ENCODE results near the gene PKNOX1. TPM values are rescaled to one million over a fixed set of nuclear protein-coding genes. Genes with fewer than 3 reads are reported as not detected.
"Not testable (repeated sequence)": the region's sequence is repeated elsewhere in the genome, so short reads cannot be mapped to it uniquely, and the experiment has no call there.

The PKNOX1 gene
- total RNA-seq, 1 donor from 2014 or later: 11.3 TPM

GRCh38 chr21:43031121-43031619, 56.8 kb downstream of the PKNOX1 start:
- intact Hi-C loops (cut with DNase I): no loop called here

GRCh38 chr21:43034101-43034500, 59.7 kb downstream of the PKNOX1 start:
- DNase-seq (ENCODE audit: low spot score): no peak
- intact Hi-C loops (cut with DNase I): no loop called here

More at GRCh38 chr21:43031121-43031619, 56.8 kb downstream of the PKNOX1 start:
- no peak for DNase-seq (ENCODE audit: low spot score)

GRCh38 chr21:43034826-43035225, 60.5 kb downstream of the PKNOX1 start:
- DNase-seq (ENCODE audit: low spot score): no peak
- intact Hi-C loops (cut with DNase I): no loop called here

DNA sequence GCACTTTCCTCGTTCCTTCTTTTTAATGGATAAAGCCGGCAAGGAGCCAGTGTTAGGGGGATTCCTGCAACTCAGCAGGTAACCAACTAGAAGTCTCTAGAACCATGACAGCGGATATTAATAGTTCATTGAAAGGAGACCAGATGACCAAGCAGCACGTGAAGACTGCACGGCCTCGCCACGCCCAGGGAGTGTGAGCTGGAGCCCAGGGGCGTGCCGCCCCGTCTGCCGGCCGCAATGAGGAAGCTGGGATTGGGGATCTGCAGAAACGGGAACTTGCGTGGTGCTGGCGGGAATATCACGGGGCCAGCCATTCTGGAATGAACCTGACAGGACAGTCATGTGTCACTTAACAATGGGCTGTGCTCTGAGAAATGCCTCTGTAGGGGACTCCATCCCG, 62.5 kb downstream of the PKNOX1 start:
- DNase-seq (ENCODE audit: low spot score); intact Hi-C loops (cut with DNase I): not testable (repeated sequence)

DNA sequence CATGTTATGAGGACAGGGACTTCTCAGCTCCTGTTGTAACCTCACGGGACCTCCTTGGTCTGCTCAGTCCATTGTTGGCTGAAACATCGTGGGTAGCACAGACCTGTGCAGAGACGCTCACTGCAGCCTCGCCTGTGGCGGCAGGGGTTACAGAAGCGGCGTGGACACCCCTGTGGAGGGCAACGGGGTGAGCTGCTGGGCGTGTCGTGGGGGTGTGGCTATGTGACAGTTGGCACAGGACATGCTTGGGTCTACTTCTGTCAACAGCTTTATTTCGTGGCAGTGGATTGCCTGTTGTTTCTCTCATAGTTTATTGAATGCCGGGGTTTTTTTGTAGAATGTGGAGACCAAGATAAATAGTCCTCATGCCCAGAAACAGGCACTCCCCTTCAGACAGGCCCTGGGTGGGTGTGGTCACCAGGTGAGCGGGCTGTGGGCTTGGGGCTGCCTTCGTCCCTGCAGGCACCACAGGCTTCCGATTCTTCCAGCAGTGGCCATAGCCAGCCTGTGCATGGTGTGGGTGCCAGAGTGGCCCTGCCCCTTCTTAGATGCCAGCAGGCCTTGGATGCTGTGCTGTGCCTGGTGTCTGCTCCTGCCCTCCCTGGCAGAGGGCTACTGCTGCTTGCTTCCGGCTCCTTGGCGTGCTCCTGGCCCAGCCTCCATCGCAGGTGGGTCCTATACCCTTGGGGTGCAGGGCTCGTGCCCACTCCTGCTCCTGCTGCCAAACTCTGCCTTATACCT, 63.7 kb downstream of the PKNOX1 start:
- DNase-seq (ENCODE audit: low spot score); intact Hi-C loops (cut with DNase I): not testable (repeated sequence)

DNA sequence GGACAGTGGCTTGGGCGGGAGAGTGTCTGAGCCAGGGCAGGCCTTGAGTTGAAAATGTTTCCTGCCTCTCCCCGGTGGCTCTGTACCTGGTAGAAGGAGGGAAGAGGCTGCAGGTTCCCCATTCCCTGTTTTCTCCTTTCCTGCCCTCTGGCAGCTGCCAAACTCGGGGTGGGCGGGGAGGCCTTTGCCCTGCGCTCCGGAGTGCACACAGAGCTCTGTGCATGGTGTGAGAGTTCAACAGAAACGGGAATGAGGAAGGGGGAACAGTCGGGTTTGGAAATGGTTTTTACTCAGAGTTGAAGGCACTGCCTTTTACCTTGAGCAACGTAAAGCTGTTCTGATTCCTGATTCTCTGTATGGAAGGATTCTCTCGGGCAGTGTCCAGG, 64.3 kb downstream of the PKNOX1 start:
- intact Hi-C loops (cut with DNase I); DNase-seq (ENCODE audit: low spot score): not testable (repeated sequence)

- intact Hi-C loops (cut with DNase I); DNase-seq (ENCODE audit: low spot score): not testable (repeated sequence)
Observed at GRCh38 chr21:43042169-43042568, 67.8 kb downstream of the PKNOX1 start.

DNA sequence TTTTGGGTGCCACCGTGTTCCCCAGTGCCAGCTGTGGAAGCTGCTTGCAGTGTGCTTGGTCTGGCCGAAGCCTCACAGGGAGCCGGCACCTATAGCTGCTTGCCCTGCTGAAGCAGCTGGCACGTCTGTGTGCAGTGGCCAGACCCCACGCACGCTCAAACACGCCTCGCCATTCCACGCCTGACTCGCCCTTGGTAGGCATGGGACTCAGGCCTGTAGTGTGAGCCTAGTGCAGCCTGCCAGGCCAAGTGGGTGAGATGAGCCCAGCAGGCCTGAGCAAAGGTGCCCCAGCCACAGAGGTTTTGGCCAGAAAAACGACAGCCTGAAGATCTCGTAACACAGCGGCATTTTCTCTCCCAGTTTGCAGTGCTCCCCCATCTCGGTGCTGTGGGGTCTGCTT, 68.9 kb downstream of the PKNOX1 start:
- intact Hi-C loops (cut with DNase I); DNase-seq (ENCODE audit: low spot score): not testable (repeated sequence)

- DNase-seq (ENCODE audit: low spot score); intact Hi-C loops (cut with DNase I): not testable (repeated sequence)
Observed at GRCh38 chr21:43044547-43044946, 70.2 kb downstream of the PKNOX1 start.

DNA sequence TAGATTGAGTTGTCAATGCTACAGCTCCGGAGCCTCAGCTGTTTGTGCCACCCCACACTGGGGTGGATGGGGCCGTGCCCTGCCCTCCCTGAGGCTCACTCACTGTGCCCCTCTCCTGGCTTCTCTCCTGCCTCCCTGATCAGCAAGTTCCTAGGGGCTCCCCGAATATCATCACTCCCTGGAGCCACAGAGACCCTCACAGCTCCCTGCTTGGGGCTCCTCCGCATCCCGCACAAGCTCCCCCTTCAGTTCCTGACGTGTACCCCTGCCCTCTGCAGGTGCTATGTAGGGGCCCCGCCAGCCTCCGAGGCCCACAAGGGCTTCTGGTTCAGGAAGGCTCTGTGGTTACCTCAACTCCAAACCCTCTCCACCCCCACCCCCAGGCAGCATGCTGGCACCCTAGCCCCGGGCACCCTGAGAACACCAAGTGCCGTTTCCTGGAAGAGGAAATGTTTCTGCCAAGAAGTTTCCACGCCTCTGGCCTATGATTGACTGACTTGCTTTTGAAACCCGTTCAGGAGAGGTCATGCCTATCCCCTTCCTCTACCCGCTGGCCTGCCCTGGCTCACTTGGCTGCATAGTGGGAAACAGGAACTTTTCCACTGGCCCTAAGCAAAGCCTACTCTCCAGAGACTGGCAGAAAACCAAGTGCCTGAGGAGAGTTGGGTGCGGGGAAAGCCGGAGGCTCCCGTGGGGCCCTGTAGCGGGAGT, 71.0 kb downstream of the PKNOX1 start:
- intact Hi-C loops (cut with DNase I): not testable (repeated sequence)

GRCh38 chr21:43045876-43046821, 71.8 kb downstream of the PKNOX1 start:
- intact Hi-C loops (cut with DNase I); DNase-seq (ENCODE audit: low spot score): not testable (repeated sequence)

More for the DNA sequence above, 71.0 kb downstream of the PKNOX1 start:
- DNase-seq (ENCODE audit: low spot score): not testable (repeated sequence)

GRCh38 chr21:43053112-43053511, 78.8 kb downstream of the PKNOX1 start:
- intact Hi-C loops (cut with DNase I); DNase-seq (ENCODE audit: low spot score): not testable (repeated sequence)

GRCh38 chr21:43062955-43063664, 88.7 kb downstream of the PKNOX1 start:
- DNase-seq (ENCODE audit: low spot score); intact Hi-C loops (cut with DNase I): not testable (repeated sequence)

- intact Hi-C loops (cut with DNase I); DNase-seq (ENCODE audit: low spot score): not testable (repeated sequence)
Observed at GRCh38 chr21:43064265-43064917, 90.0 kb downstream of the PKNOX1 start.

- DNase-seq (ENCODE audit: low spot score); intact Hi-C loops (cut with DNase I): not testable (repeated sequence)
Observed at GRCh38 chr21:43065991-43066390, 91.6 kb downstream of the PKNOX1 start.

- DNase-seq (ENCODE audit: low spot score): not testable (repeated sequence)
Observed at GRCh38 chr21:43066690-43067089, 92.3 kb downstream of the PKNOX1 start.

GRCh38 chr21:43068065-43068464, 93.7 kb downstream of the PKNOX1 start:
- intact Hi-C loops (cut with DNase I); DNase-seq (ENCODE audit: low spot score): not testable (repeated sequence)

More at GRCh38 chr21:43066690-43067089, 92.3 kb downstream of the PKNOX1 start:
- intact Hi-C loops (cut with DNase I): not testable (repeated sequence)

GRCh38 chr21:43069682-43070081, 95.3 kb downstream of the PKNOX1 start:
- intact Hi-C loops (cut with DNase I); DNase-seq (ENCODE audit: low spot score): not testable (repeated sequence)

Data from cardiac septum (tissue), 1 donor.